GM19467 (cell line): ENCODE data around the gene METTL27.
"Not testable (repeated sequence)": the region's sequence is repeated elsewhere in the genome, so short reads cannot be mapped to it uniquely, and the experiment has no call there.

ENCODE experiments used
- ATAC-seq: cut with Tn5 transposase; IDR thresholded peaks from one replicate; pipeline ENCODE4 v1.9.1; 2021; ENCODE audit warnings: mild to moderate bottlenecking, moderate library complexity; ENCODE audit not compliant: unreplicated experiment

The METTL27 gene

GRCh38 chr7:73839290-73839689, 3.0 kb downstream of the METTL27 start:
- no peak for ATAC-seq

DNA sequence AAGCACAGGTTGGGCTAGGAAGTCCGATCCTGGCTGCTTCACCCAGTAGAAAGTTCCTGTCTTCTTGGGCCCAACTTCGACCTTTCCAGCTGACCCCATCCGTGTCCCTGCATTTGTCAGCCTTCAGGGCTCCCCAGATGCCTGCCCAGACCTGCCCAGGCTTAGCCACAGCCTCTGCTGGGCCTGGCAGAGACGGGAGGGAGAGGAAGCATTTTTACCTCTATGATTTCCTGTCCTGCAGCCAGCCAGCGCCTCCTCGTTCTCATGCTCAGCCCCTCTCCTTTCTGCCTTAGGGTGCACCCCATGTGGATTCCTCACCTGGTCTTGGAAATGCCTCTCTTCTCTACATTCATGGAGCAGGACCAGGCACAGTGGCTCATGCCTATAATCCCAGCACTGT, 3.7 kb downstream of the METTL27 start:
- no peak for ATAC-seq

DNA sequence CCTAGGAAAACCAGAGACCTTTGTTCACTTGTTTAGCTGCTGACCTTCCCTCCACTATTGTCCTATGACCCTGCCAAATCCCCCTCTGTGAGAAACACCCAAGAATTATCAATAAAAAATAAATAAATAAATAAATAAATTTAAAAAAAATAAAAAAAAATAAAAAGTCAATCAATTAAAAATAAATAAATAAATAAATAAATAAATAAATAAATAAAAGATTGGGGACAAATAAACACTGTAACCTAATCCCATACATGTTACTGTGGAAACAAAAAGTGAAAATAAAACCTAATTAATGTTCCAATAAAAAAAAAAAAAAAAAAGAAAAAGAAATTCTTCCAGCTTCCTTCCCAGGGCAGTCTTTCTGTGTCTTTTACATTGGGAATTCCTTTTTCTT, 5.1 kb downstream of the METTL27 start:
- ATAC-seq: not testable (repeated sequence)

- ATAC-seq: no peak
These were observed 7.6 kb downstream of the METTL27 start for GRCh38 chr7:73834626-73835191.

DNA sequence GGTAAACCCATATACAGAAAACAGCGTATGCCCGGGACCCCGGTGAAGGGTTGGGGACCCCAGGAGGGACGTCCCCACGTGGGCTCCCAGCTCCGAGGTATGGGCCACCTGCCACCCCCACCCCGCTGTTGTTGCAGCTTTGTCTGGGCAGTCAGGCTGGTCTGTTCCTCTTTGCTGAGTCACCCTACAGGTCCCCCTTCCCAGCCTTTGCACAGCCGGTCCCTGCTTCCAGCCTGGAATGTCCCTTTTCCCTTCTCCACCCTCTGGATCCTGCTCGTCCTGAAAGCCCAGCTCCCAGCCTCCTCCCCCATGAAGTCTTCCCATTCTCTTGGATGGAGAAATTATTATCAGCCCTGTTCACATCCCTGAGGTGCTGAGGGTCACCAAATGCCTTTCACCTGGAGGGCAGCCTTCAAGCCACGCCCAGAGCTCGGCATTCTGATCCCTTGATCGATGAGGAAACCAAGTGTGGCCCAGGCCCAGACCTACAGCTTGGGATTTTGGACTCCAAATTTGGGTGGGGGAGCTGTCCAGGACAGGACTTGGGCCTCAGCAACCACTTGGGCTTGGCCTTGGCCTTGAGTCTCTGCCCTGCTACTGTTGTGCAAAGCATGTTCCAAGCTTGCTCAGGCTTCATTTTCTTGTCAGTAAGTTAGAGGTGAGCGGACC, 8.9 kb downstream of the METTL27 start:
- ATAC-seq: no peak

GRCh38 chr7:73832806-73833205, 9.5 kb downstream of the METTL27 start:
- ATAC-seq: no peak

DNA sequence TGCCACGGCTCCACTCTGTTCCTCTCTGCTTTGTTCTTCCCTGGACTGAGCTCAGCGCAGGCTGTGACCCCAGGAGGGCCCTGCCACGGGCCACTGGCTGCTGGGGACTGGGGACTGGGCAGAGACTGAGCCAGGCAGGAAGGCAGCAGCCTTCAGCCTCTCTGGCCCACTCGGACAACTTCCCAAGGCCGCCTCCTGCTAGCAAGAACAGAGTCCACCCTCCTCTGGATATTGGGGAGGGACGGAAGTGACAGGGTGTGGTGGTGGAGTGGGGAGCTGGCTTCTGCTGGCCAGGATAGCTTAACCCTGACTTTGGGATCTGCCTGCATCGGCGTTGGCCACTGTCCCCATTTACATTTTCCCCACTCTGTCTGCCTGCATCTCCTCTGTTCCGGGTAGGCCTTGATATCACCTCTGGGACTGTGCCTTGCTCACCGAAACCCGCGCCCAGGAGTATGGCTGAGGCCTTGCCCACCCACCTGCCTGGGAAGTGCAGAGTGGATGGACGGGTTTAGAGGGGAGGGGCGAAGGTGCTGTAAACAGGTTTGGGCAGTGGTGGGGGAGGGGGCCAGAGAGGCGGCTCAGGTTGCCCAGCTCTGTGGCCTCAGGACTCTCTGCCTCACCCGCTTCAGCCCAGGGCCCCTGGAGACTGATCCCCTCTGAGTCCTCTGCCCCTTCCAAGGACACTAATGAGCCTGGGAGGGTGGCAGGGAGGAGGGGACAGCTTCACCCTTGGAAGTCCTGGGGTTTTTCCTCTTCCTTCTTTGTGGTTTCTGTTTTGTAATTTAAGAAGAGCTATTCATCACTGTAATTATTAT, 10.3 kb downstream of the METTL27 start:
- no peak for ATAC-seq

DNA sequence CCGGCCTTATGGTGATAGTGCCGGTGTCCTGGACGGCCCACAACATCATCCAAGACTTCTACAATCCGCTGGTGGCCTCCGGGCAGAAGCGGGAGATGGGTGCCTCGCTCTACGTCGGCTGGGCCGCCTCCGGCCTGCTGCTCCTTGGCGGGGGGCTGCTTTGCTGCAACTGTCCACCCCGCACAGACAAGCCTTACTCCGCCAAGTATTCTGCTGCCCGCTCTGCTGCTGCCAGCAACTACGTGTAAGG, 10.8 kb downstream of the METTL27 start:
- ATAC-seq: no peak

- ATAC-seq: no peak
These were observed 11.4 kb downstream of the METTL27 start, which contains the start of gene CLDN4 for GRCh38 chr7:73830681-73831583. CLDN4 (plus strand) TSS chr7:73830996; CDS start chr7:73831202, 206 bp downstream.

DNA sequence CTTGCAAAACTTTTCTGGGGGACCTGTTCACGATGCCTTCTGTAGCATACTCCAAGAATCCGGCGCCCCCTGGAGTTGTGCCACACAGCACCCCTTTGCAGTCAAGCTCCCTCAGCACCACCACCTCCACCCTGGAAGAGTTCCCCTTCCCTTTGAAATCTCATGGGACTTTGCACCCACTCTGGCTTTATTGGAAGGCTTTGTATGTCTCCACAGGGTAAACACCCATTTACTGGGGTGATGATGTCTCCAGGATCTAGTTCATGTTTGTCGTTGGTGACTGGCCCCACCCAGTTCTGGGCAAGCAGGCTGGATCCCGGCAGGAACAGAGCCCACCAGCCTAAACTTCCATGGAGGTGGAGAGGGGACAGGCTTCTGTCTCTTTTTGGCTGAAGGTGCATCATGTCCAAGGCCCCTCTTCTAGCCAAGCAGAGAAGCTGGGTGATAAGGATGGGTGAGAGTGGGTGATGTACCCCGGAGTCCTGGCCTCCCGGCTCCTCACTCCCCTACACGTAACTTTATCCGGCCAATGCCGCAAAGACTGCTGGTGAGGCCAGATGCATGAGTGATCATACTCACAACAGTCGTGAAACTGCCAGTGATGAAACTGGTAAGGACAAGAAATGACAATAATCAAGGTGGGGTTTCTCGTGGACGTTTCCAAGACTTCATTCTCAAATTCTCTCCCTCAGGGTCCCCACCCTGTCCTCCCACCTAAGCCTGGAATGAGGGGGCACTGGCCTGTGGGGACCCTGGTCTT, 12.2 kb downstream of the METTL27 start:
- no peak for ATAC-seq

- ATAC-seq: no peak
These were observed 12.8 kb downstream of the METTL27 start for GRCh38 chr7:73829505-73829904.

DNA sequence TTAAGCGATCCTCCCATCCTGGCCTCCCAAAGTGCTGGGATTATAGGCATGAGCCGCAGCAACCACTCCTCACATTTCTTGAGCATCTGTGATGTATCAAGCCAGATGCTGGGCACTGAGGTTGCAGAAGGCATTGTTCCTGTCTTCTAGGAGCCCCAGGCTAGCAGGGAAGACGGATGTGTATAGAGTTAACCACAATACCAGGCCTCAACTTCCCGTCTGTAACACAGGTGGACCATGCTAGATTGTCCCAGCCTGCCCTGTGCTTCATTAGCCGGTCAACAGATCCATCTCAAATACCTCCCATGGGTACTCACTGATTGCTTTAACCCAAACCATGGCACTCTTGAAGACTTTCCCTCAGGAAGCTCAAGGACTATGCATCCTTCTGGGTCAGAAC, 13.3 kb downstream of the METTL27 start:
- ATAC-seq: no peak

- ATAC-seq: no peak
These were observed 14.1 kb downstream of the METTL27 start for GRCh38 chr7:73828107-73828803.

DNA sequence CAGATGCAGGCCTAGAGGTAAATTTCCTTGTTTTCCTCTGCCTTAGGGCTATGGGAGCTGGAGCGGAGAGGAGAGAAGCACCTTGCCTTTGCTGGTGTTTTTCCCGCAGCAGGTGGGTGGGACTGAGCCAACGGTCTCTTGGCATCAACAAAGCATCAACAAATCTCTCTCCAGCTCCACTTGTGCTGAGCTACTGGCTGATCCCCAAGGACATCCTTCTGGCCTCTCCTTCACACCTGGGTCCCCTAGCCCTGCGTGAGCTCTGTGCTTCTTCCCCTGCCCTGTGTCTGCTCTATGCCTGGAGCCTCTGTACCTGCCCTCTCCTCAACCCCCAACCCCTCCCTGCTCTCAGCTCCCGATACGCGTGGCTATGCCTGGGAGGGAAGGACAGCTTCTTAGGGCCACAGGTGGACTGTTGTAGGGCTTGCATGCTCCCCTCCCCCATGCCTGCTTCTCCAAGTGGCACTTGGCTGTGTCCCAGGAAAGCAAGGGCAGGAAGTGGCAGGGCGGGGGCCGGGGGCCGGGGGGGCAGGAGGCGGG, 14.7 kb downstream of the METTL27 start:
- no peak for ATAC-seq

DNA sequence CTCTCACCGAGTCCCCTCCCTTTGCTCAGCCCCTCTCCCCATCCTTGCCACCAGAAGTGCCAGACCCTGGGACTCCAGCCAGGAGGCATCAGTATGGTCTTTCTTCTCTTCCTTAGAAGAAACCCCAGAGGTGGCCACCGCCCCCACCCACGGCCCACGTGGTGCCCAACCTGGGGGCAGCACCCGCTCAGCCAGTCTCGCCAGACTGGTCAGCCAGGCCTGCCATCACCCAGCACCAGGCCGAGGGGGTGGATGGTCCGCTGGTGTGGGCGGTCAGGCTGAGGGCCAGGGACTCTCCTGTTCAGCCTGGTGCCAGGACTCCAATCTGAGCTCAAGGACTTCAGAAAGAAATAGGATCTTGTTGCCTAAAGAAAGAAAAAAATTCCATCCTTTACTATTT, 17.3 kb downstream of the METTL27 start:
- ATAC-seq: no peak

GRCh38 chr7:73823873-73824592, 18.3 kb downstream of the METTL27 start:
- ATAC-seq: no peak

DNA sequence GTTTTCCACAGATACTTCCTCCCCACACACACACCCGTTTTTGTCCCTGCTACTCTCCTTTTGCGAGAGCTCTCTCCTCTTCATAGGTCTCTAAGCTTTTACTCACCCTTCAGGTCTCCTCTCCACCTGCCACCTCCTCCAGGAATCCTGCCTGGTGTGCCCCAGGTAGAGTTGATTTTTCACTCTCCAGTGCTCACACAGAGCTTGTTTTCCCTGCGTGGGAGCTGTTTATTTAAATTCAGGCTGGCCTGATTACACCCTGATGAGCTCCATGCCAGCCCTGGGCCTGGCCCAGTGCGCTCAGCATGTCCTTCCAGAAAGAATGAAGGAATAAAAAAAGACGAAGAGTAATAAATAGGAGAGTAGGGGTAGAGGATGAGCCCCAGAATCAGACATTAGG, 19.1 kb downstream of the METTL27 start:
- no peak for ATAC-seq

DNA sequence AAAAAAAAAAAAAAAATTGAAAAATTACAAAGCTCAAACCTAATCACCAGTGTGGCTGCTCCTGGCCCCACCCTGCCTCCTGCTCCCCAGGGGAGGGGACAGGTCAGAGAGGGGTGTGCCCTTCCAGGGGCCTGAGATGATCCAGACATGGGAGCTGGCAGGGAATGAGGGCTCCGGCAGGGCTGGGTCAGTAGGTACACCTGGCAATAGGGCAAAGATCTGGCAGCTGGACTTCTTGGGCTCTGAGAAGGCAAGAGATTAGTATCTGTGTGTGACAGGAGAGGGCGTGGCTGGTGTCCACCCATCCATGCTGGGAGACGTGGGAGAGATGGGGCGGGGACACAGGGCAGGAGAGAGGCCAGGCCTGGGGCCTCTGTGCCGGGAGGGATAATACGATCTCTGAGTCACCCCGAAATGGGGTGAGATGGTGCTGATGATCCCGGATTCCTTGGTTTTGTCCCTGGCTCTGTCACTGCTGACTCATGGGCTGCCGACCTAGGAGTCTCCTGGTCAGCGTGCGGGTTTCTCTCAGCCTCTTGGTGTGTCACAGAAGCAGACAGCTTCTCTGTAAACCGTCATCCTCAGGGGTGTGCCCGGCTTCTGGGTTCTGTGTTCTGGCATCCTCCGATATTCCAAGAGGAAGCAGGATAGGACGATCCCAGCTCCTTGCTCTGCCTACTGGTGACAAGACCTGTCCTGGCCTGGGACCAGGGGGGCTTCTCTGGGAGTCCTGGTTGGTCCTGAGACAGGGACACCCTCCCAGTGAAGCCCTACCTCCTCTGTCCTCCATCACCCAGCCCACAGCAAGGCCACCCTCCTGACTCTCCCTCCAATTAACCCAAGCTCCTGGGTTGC, 19.8 kb downstream of the METTL27 start:
- no peak for ATAC-seq
